Fibroblast of mammary gland (primary cell): Measurements from ENCODE around the gene SMYD3.

Experiments
- DNase-seq: peaks from one replicate; pipeline ENCODE4 v3.0.0-alpha.2; 2010; ENCODE audit warnings: low read depth
- H3K4me3 ChIP-seq: 2 replicates; pipeline ENCODE4 v1.5.1; 2011; ENCODE audit warnings: low read depth, mild to moderate bottlenecking, low read length, moderate library complexity; ENCODE audit not compliant: control insufficient read depth
- CTCF ChIP-seq: conservative IDR thresholded peaks from 2 replicates; pipeline ENCODE4 v1.5.1; 2011; ENCODE audit warnings: low read depth, low read length, inconsistent platforms; ENCODE audit not compliant: control insufficient read depth, insufficient read depth

SMYD3 gene

DNA sequence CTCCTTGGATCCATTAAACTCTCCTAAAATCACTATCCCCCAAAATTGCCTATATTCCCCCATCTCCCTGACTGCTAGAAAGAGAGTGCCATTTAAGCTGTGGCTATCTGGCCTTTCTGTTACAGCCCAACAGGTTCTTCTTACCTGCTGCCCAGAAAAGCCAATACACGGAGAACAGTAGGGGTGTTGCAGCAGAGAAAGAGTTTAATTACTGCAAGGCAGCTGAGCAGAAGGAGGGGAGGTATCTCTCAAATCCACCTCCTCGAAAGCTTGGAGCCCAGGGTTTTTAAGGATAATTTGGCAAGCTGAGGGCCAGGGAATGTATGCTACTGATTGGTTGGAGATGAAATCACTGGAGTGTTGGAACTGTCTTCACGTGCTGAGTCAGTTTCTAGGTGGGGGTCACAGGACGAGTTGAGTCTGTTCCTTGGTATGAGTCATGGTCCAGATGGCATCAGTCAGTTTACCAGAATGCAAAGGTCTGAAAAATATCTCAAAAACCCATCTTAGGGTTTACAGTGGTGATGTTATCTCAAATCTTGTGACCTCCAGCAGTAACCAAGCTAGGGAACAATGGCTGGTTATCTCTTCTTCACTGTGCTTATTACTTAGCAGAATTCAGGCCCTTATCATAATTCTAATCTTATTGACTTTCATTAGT lies 89.8 kb downstream of the SMYD3 start:
- H3K4me3 ChIP-seq: peak overlapping the region; percentile 5
- peak; percentile 96 for DNase-seq
- no peak for TF ChIP-seq CTCF

DNA sequence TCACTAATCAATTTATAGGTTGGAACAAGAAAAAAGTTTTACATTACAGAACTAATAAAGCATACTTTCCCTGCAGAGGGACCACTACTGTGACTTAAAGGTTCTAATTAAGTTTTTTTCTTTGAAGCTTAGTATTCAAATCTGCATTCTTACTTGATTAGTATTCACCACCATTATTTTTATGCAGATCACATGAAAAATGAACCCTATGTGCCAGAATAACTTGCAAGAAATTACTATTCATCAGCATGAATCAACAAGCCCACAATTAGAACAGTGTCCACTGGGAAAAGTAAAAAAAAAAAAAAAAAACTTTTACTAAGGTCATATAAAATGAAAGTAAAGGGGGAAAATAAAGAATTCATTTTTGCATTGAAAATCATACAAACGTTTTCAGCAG lies 90.8 kb downstream of the SMYD3 start:
- no peak for TF ChIP-seq CTCF
- H3K4me3 ChIP-seq: peak overlapping the region; percentile 5
- peak; percentile 67 for DNase-seq

GRCh38 chr1:246415028-246415427 lies 92.1 kb downstream of the SMYD3 start:
- no peak for TF ChIP-seq CTCF
- no peak for DNase-seq
- H3K4me3 ChIP-seq: no peak overlapping the region

- H3K4me3 ChIP-seq: no peak overlapping the region
- no peak for TF ChIP-seq CTCF
- DNase-seq: no peak
These were observed 93.6 kb downstream of the SMYD3 start for GRCh38 chr1:246413430-246413829.

- TF ChIP-seq CTCF: no peak
- peak; percentile 61 for DNase-seq
- H3K4me3 ChIP-seq: no peak overlapping the region
These were observed 103.0 kb downstream of the SMYD3 start for GRCh38 chr1:246404078-246404477.

- DNase-seq: no peak
- no peak for TF ChIP-seq CTCF
- no peak overlapping the region for H3K4me3 ChIP-seq
These were observed 108.8 kb downstream of the SMYD3 start for GRCh38 chr1:246398126-246398813.
